Erythroblast (primary cell): ENCODE data around the gene CSTPP1.

ENCODE experiments used
- GATA1 ChIP-seq: IDR thresholded peaks from 2 replicates; pipeline ENCODE4 v1.6.1; 2011; ENCODE audit warnings: low read depth, mild to moderate bottlenecking, control low read depth, low read length, moderate library complexity
- POLR2A ChIP-seq: IDR thresholded peaks from 2 replicates; pipeline ENCODE4 v1.6.1; 2011; ENCODE audit warnings: mild to moderate bottlenecking, low read length

GRCh38 chr11:46969379-46969778 is 32.8 kb downstream of the CSTPP1 start:
- TF ChIP-seq POLR2A (no peak), GATA1 (no peak)
